ENCODE measurements around the gene ANKRD33B. TPM values are rescaled to one million over a fixed set of nuclear protein-coding genes. Genes with fewer than 3 reads are reported as not detected.
A peak's percentile ranks its signal among the peaks of the same experiment; 100 is the strongest.

The ANKRD33B gene
- total RNA-seq, 1 experiment from 2014 or later: 25.3 TPM

GRCh38 chr5:10556289-10556807, 7.5 kb upstream of the ANKRD33B start:
- peaks cover 54% of the 10 kb centered on the region for H3K4me1 Mint-ChIP-seq (ENCODE audit: low read depth, unreplicated experiment)
- ChIA-PET CTCF (no interaction called here), POLR2A (interaction anchor here (0.5 kb wide), 1 partner anchor 68 kb away, joined by 7 read pairs; no protein-coding TSS in a partner anchor)
- intact Hi-C loops (cut with micrococcal nuclease; ENCODE audit: unreplicated experiment): no loop called here
- H3K4me1 ChIP-seq: peaks cover 60% of the 10 kb centered on the region
- no peaks in the 10 kb centered on the region for H3K27me3 ChIP-seq (replicated peaks; ENCODE audit: control insufficient read depth, insufficient read depth, low read length)
- no peak overlapping the region for H3K4me3 ChIP-seq (ENCODE audit: low read depth, low read length)
- peaks cover 9% of the 10 kb centered on the region for H3K36me3 Mint-ChIP-seq (ENCODE audit: insufficient read depth, unreplicated experiment)
- no TSS peak for BruUV-seq (replicated peaks)
- DNase-seq: no peak
- peak overlapping the region; percentile 69 for H3K27ac Mint-ChIP-seq (ENCODE audit: unreplicated experiment)
- TF ChIP-seq CTCF (IDR thresholded peaks at IDR 0.05; ENCODE audit: insufficient read depth in 1 of 2, low read depth in 1 of 2, low read length in 1 of 2, severe bottlenecking in 1 of 2, unreplicated experiment in 1 of 2): no peak
- no peak overlapping the region for H3K4me3 Mint-ChIP-seq (ENCODE audit: unreplicated experiment)
- no peaks in the 10 kb centered on the region for H3K27me3 Mint-ChIP-seq (ENCODE audit: insufficient read depth, unreplicated experiment)
- H3K9me3 Mint-ChIP-seq (ENCODE audit: unreplicated experiment): no peaks in the 10 kb centered on the region
- no peaks in the 10 kb centered on the region for H3K9me3 ChIP-seq
- H3K36me3 ChIP-seq (ENCODE audit: control insufficient read depth, insufficient read depth, low read length): no peaks in the 10 kb centered on the region

GRCh38 chr5:10556893-10557746, 6.8 kb upstream of the ANKRD33B start:
- Mint-ChIP-seq H3K27me3 (ENCODE audit: insufficient read depth, unreplicated experiment) (no peaks in the 10 kb centered on the region), H3K4me3 (ENCODE audit: unreplicated experiment) (no peak overlapping the region), H3K27ac (ENCODE audit: unreplicated experiment) (no peak overlapping the region), H3K9me3 (ENCODE audit: unreplicated experiment) (no peaks in the 10 kb centered on the region), H3K36me3 (ENCODE audit: insufficient read depth, unreplicated experiment) (peaks cover 4% of the 10 kb centered on the region), H3K4me1 (ENCODE audit: low read depth, unreplicated experiment) (peaks cover 46% of the 10 kb centered on the region)
- intact Hi-C loops (cut with micrococcal nuclease; ENCODE audit: unreplicated experiment): no loop called here
- Histone ChIP-seq H3K4me1 (peaks cover 54% of the 10 kb centered on the region), H3K27me3 (replicated peaks; ENCODE audit: control insufficient read depth, insufficient read depth, low read length) (no peaks in the 10 kb centered on the region), H3K36me3 (ENCODE audit: control insufficient read depth, insufficient read depth, low read length) (no peaks in the 10 kb centered on the region), H3K9me3 (no peaks in the 10 kb centered on the region), H3K4me3 (ENCODE audit: low read depth, low read length) (no peak overlapping the region)
- CTCF ChIA-PET: no interaction called here
- no peak for DNase-seq
- no TSS peak for BruUV-seq (replicated peaks)
- POLR2A ChIA-PET: interaction anchor here (0.5 kb wide), 1 partner anchor 68 kb away, joined by 7 read pairs; no protein-coding TSS in a partner anchor
- TF ChIP-seq CTCF (IDR thresholded peaks at IDR 0.05; ENCODE audit: insufficient read depth in 1 of 2, low read depth in 1 of 2, low read length in 1 of 2, severe bottlenecking in 1 of 2, unreplicated experiment in 1 of 2): no peak

DNA sequence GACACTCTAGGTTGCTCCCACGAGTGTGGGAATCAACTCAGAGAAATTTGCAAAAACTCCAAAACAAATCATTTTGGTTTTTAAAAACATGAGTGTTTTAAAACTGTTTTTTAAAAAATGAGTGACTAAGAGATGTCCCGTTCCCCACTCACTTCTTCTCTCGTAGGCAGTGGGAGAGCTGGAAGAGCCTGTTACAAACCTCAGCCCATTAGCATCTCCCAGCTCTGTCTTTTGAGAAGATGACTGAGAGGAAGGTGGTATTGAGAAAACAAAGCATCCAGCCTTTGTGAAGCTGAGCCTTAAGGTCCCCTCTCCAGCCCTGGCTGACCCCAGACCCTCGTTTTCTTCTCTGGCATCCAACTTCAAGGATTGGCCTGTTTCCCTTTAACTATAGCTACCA, 4.7 kb upstream of the ANKRD33B start:
- no peak for DNase-seq
- Mint-ChIP-seq H3K4me1 (ENCODE audit: low read depth, unreplicated experiment) (peaks cover 30% of the 10 kb centered on the region), H3K36me3 (ENCODE audit: insufficient read depth, unreplicated experiment) (no peaks in the 10 kb centered on the region), H3K27me3 (ENCODE audit: insufficient read depth, unreplicated experiment) (no peaks in the 10 kb centered on the region), H3K27ac (ENCODE audit: unreplicated experiment) (peak overlapping the region; percentile 64), H3K9me3 (ENCODE audit: unreplicated experiment) (no peaks in the 10 kb centered on the region), H3K4me3 (ENCODE audit: unreplicated experiment) (no peak overlapping the region)
- no peaks in the 10 kb centered on the region for H3K9me3 ChIP-seq
- no TSS peak for BruUV-seq (replicated peaks)
- no peak for TF ChIP-seq CTCF (IDR thresholded peaks at IDR 0.05; ENCODE audit: insufficient read depth in 1 of 2, low read depth in 1 of 2, low read length in 1 of 2, severe bottlenecking in 1 of 2, unreplicated experiment in 1 of 2)
- H3K4me3 ChIP-seq (ENCODE audit: low read depth, low read length): no peak overlapping the region
- CTCF ChIA-PET: interaction anchor here (0.6 kb wide), 1 partner anchor 32 kb away, joined by 4 read pairs; no protein-coding TSS in a partner anchor
- no peaks in the 10 kb centered on the region for H3K27me3 ChIP-seq (replicated peaks; ENCODE audit: control insufficient read depth, insufficient read depth, low read length)
- H3K36me3 ChIP-seq (ENCODE audit: control insufficient read depth, insufficient read depth, low read length): no peaks in the 10 kb centered on the region
- intact Hi-C loops (cut with micrococcal nuclease; ENCODE audit: unreplicated experiment): no loop called here
- POLR2A ChIA-PET: interaction anchor here (1.4 kb wide), 1 partner anchor 8 kb away, joined by 7 read pairs; no protein-coding TSS in a partner anchor
- H3K4me1 ChIP-seq: peaks cover 45% of the 10 kb centered on the region
